HepG2 (cell line): Measurements from ENCODE around the gene ANKRD29. TPM values are rescaled to one million over a fixed set of nuclear protein-coding genes. Genes with fewer than 3 reads are reported as not detected.

ENCODE experiments used
- EED ChIP-seq: sonication (generic); formaldehyde crosslinking; IDR thresholded peaks from 2 replicates; pipeline ENCODE4 v1.5.0; 2020; ENCODE audit warnings: mild to moderate bottlenecking, missing genetic modification reagents
- FOXK2 ChIP-seq: fragments of 450-650 bp; IDR thresholded peaks from 2 replicates; pipeline ENCODE4 v1.6.1; 2016
- SIX4 ChIP-seq: sonication (generic); formaldehyde crosslinking; IDR thresholded peaks from 2 replicates; pipeline ENCODE4 v1.4.0; 2020; ENCODE audit warnings: missing genetic modification reagents
- TCF7L2 ChIP-seq: IDR thresholded peaks from 2 replicates; pipeline ENCODE4 v1.6.1; 2011; ENCODE audit warnings: mild to moderate bottlenecking, low read depth, low read length, moderate library complexity
- TOPORS ChIP-seq: sonication (generic); formaldehyde crosslinking; IDR thresholded peaks from 2 replicates; pipeline ENCODE4 v1.8.0; 2023; ENCODE audit warnings: mild to moderate bottlenecking, missing genetic modification reagents
- ZNF33A ChIP-seq: sonication (generic); formaldehyde crosslinking; IDR thresholded peaks from 2 replicates; pipeline ENCODE4 v1.5.1; 2020; ENCODE audit warnings: missing genetic modification reagents, mild to moderate bottlenecking, moderate library complexity, borderline replicate concordance
- ZNF678 ChIP-seq: sonication (generic); formaldehyde crosslinking; IDR thresholded peaks from 2 replicates; pipeline ENCODE4 v1.4.0; 2020; ENCODE audit warnings: mild to moderate bottlenecking, missing genetic modification reagents
- ZNF777 ChIP-seq: sonication (generic); formaldehyde crosslinking; IDR thresholded peaks from 2 replicates; pipeline ENCODE4 v1.4.0; 2020; ENCODE audit warnings: missing genetic modification reagents
- polyA plus RNA-seq, 8 experiments: library from polyadenylated mRNA; depleted of rRNA in 3 of 8; stranded (reverse) in 7 of 8; unstranded in 1 of 8; fragments of >200 nt; fragmentation: Illumina TruSeq in 4 of 8; extraction: Trizol in 4 of 8; gene quantifications; 2 replicates each; pipeline versions ENCODE4 v1.2.1 to v1.2.3, GENCODE V29; 2011 to 2016; ENCODE audit warnings: low read depth in 4 of 8, missing spikeins in 1 of 8, mixed read lengths in 1 of 8; ENCODE audit not compliant: insufficient read depth in 1 of 8
- total RNA-seq, 5 experiments: library from RNA; depleted of rRNA; stranded (reverse); fragments of >200 nt; fragmentation: Illumina TruSeq; extraction: Trizol; gene quantifications; 2 replicates each; pipeline ENCODE4 v1.2.3, GENCODE V29; 2016; ENCODE audit warnings: low read depth in 1 of 5
- TF ChIP-seq, protein P1 (sequence below): sonication (generic); formaldehyde crosslinking; IDR thresholded peaks from 2 replicates; pipeline ENCODE4 v1.4.0; 2020; ENCODE audit warnings: mild to moderate bottlenecking, missing genetic modification reagents
- TF ChIP-seq, protein P2 (sequence below): sonication (generic); formaldehyde crosslinking; IDR thresholded peaks from 2 replicates; pipeline ENCODE4 v1.4.0; 2020; ENCODE audit warnings: missing genetic modification reagents
- TF ChIP-seq, protein P3 (sequence below): sonication (generic); formaldehyde crosslinking; IDR thresholded peaks from 2 replicates; pipeline ENCODE4 v1.8.1; 2023; ENCODE audit warnings: mild to moderate bottlenecking, missing genetic modification reagents
- TF ChIP-seq, protein P4 (sequence below): sonication (generic); formaldehyde crosslinking; IDR thresholded peaks from 2 replicates; pipeline ENCODE4 v1.4.0; 2020; ENCODE audit warnings: missing genetic modification reagents
- TF ChIP-seq, protein P5 (sequence below): sonication (generic); formaldehyde crosslinking; IDR thresholded peaks from 2 replicates; pipeline ENCODE4 v1.5.0; 2020; ENCODE audit warnings: missing genetic modification reagents

ANKRD29 gene
- total and polyA plus RNA-seq, 2 of the 13 experiments (the other 11 are each of a cell fraction or from before 2014, with no cell fraction given): not detected

DNA sequence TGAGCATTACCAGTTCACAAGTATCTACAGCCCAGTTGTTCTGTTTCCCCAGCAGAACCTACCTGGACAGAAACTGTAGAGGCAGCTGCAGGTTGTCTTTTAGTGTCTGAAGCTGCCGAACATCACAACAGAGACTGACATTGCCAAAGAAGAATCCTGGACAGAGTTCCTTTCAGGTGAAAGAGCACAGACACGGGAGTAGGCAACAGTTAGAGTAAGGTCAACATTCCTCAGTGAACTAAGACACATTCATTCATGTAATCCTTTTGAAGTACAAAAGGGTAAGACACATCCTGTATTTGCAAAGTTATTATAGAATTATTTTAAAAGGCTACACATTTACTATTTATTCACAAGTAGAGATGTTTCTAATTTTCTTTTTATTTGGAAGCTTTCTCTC lies 90.7 kb downstream of the ANKRD29 start (continued):
- TF ChIP-seq, protein P1, sequence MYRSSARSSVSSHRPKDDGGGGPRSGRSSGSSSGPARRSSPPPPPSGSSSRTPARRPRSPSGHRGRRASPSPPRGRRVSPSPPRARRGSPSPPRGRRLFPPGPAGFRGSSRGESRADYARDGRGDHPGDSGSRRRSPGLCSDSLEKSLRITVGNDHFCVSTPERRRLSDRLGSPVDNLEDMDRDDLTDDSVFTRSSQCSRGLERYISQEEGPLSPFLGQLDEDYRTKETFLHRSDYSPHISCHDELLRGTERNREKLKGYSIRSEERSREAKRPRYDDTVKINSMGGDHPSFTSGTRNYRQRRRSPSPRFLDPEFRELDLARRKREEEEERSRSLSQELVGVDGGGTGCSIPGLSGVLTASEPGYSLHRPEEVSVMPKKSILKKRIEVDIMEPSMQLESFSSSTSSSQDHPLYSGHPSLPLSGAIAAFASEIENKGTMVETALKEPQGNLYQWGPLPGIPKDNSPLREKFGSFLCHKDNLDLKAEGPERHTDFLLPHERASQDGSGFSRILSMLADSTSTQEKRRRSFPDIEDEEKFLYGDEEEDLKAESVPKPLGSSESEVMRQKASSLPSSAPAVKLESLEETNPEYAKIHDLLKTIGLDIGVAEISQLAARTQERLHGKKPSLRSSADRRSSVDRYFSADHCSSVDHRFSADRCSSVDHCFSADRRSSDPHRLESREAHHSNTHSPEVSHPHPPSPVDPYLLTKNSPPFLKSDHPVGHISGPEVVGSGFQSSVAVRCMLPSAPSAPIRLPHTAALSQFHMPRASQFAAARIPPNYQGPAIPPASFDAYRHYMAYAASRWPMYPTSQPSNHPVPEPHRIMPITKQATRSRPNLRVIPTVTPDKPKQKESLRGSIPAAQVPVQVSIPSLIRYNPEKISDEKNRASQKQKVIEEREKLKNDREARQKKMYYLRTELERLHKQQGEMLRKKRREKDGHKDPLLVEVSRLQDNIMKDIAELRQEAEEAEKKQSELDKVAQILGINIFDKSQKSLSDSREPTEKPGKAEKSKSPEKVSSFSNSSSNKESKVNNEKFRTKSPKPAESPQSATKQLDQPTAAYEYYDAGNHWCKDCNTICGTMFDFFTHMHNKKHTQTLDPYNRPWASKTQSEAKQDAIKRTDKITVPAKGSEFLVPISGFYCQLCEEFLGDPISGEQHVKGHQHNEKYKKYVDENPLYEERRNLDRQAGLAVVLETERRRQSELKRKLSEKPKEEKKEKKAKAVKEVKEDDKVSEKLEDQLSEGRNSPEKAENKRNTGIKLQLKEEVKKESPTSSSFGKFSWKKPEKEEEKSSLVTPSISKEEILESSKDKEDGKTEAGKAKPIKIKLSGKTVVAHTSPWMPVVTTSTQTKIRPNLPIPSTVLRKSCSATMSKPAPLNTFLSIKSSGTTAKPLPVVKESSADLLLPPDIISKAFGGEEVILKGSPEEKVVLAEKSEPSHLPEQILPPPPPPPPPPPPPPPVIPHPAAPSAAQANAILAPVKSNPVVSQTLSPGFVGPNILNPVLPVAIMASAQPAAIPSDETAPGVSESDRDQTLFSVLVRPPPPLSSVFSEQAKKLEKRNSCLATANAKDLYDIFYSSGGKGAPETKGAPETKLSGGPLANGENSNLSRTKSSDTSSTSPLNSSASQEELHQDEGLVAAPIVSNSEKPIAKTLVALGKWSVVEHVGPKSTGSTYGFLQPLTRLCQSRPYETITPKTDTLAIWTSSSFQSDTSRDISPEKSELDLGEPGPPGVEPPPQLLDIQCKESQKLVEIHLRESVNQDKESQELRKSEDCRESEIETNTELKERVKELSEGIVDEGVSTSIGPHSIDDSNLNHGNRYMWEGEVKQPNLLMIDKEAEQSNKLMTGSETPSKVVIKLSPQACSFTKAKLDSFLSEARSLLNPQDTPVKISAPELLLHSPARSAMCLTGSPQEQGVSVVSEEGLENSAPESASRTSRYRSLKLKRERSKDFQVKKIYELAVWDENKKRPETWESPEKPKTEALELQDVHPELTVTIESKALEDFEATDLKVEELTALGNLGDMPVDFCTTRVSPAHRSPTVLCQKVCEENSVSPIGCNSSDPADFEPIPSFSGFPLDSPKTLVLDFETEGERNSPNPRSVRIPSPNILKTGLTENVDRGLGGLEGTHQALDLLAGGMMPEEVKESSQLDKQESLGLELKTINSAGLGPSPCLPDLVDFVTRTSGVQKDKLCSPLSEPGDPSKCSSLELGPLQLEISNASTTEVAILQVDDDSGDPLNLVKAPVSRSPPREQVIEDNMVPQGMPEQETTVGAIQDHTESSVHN (CRISPR knock-in tag): no peak
- TF ChIP-seq EED (CRISPR knock-in tag): no peak
- no peak for TF ChIP-seq ZNF777 (CRISPR knock-in tag)
- TF ChIP-seq, protein P2, sequence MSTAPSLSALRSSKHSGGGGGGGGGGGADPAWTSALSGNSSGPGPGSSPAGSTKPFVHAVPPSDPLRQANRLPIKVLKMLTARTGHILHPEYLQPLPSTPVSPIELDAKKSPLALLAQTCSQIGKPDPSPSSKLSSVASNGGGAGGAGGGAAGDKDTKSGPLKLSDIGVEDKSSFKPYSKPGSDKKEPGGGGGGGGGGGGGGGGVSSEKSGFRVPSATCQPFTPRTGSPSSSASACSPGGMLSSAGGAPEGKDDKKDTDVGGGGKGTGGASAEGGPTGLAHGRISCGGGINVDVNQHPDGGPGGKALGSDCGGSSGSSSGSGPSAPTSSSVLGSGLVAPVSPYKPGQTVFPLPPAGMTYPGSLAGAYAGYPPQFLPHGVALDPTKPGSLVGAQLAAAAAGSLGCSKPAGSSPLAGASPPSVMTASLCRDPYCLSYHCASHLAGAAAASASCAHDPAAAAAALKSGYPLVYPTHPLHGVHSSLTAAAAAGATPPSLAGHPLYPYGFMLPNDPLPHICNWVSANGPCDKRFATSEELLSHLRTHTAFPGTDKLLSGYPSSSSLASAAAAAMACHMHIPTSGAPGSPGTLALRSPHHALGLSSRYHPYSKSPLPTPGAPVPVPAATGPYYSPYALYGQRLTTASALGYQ (CRISPR knock-in tag): no peak
- TF ChIP-seq, protein P3, sequence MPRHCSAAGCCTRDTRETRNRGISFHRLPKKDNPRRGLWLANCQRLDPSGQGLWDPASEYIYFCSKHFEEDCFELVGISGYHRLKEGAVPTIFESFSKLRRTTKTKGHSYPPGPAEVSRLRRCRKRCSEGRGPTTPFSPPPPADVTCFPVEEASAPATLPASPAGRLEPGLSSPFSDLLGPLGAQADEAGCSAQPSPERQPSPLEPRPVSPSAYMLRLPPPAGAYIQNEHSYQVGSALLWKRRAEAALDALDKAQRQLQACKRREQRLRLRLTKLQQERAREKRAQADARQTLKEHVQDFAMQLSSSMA (CRISPR knock-in tag): no peak
- no peak; the same call in 1 of the 2 replicates for TF ChIP-seq FOXK2
- TF ChIP-seq ZNF33A (CRISPR knock-in tag): no peak
- no peak for TF ChIP-seq ZNF678 (CRISPR knock-in tag)
- no peak for TF ChIP-seq TCF7L2
- no peak for TF ChIP-seq SIX4
- TF ChIP-seq, protein P4, sequence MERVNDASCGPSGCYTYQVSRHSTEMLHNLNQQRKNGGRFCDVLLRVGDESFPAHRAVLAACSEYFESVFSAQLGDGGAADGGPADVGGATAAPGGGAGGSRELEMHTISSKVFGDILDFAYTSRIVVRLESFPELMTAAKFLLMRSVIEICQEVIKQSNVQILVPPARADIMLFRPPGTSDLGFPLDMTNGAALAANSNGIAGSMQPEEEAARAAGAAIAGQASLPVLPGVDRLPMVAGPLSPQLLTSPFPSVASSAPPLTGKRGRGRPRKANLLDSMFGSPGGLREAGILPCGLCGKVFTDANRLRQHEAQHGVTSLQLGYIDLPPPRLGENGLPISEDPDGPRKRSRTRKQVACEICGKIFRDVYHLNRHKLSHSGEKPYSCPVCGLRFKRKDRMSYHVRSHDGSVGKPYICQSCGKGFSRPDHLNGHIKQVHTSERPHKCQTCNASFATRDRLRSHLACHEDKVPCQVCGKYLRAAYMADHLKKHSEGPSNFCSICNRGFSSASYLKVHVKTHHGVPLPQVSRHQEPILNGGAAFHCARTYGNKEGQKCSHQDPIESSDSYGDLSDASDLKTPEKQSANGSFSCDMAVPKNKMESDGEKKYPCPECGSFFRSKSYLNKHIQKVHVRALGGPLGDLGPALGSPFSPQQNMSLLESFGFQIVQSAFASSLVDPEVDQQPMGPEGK: no peak
- TF ChIP-seq, protein P5, sequence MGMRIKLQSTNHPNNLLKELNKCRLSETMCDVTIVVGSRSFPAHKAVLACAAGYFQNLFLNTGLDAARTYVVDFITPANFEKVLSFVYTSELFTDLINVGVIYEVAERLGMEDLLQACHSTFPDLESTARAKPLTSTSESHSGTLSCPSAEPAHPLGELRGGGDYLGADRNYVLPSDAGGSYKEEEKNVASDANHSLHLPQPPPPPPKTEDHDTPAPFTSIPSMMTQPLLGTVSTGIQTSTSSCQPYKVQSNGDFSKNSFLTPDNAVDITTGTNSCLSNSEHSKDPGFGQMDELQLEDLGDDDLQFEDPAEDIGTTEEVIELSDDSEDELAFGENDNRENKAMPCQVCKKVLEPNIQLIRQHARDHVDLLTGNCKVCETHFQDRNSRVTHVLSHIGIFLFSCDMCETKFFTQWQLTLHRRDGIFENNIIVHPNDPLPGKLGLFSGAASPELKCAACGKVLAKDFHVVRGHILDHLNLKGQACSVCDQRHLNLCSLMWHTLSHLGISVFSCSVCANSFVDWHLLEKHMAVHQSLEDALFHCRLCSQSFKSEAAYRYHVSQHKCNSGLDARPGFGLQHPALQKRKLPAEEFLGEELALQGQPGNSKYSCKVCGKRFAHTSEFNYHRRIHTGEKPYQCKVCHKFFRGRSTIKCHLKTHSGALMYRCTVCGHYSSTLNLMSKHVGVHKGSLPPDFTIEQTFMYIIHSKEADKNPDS (CRISPR knock-in tag): no peak
- no peak for TF ChIP-seq TOPORS (CRISPR knock-in tag)
